Dendritic cell treated with granulocyte-macrophage colony-stimulating factor and Interleukin-4, amounts not matched to agents 40 ng/mL and 50 ng/mL, for 4 days (primary cell): Measurements from ENCODE around the gene TRIM25.

ENCODE experiments used
- H3K27ac Mint-ChIP-seq: one replicate; pipeline ENCODE4 v1.8.0; 2022; ENCODE audit warnings: mild to moderate bottlenecking, mixed read lengths
- H3K27me3 Mint-ChIP-seq: one replicate; pipeline ENCODE4 v1.8.0; 2022; ENCODE audit warnings: mild to moderate bottlenecking, mixed read lengths
- H3K36me3 Mint-ChIP-seq: one replicate; pipeline ENCODE4 v1.8.0; 2022; ENCODE audit warnings: low read depth, mixed read lengths
- H3K4me1 Mint-ChIP-seq: one replicate; pipeline ENCODE4 v1.8.0; 2022; ENCODE audit warnings: low read depth, mixed read lengths
- H3K4me3 Mint-ChIP-seq: one replicate; pipeline ENCODE4 v1.8.0; 2022; ENCODE audit warnings: mild to moderate bottlenecking, moderate library complexity, mixed read lengths
- H3K9me3 Mint-ChIP-seq: one replicate; pipeline ENCODE4 v1.8.0; 2022; ENCODE audit warnings: mixed read lengths
- intact Hi-C: fragments of 100-400 bp; cut with micrococcal nuclease; formaldehyde crosslinking; loops from one replicate; pipeline ENCODE4 v1.15.0; 2022

The TRIM25 gene

GRCh38 chr17:56935461-56935860, 21.6 kb upstream of the TRIM25 start:
- Mint-ChIP-seq H3K9me3 (no peaks in the 10 kb centered on the region), H3K27ac (no peak overlapping the region), H3K4me3 (no peak overlapping the region), H3K27me3 (no peaks in the 10 kb centered on the region), H3K36me3 (peaks cover 61% of the 10 kb centered on the region), H3K4me1 (peaks cover 5% of the 10 kb centered on the region)
- intact Hi-C loops, result loop anchor here (5.0 kb wide), 1 partner anchor 43 kb away; no protein-coding TSS in a partner anchor

GRCh38 chr17:56934280-56934679, 20.4 kb upstream of the TRIM25 start:
- peaks cover 5% of the 10 kb centered on the region for H3K4me1 Mint-ChIP-seq

GRCh38 chr17:56933868-56934267, 20.0 kb upstream of the TRIM25 start:
- no peaks in the 10 kb centered on the region for H3K9me3 Mint-ChIP-seq
- intact Hi-C loops, result no loop called here
- no peak overlapping the region for H3K27ac Mint-ChIP-seq
- H3K4me1 Mint-ChIP-seq, result peaks cover 5% of the 10 kb centered on the region
- H3K27me3 Mint-ChIP-seq, result no peaks in the 10 kb centered on the region
- peaks cover 49% of the 10 kb centered on the region for H3K36me3 Mint-ChIP-seq
- no peak overlapping the region for H3K4me3 Mint-ChIP-seq

More at GRCh38 chr17:56934280-56934679, 20.4 kb upstream of the TRIM25 start:
- no peak overlapping the region for H3K27ac Mint-ChIP-seq
- no peaks in the 10 kb centered on the region for H3K27me3 Mint-ChIP-seq
- H3K9me3 Mint-ChIP-seq, result no peaks in the 10 kb centered on the region
- H3K36me3 Mint-ChIP-seq, result peaks cover 50% of the 10 kb centered on the region
- H3K4me3 Mint-ChIP-seq, result no peak overlapping the region
- intact Hi-C loops, result no loop called here

GRCh38 chr17:56933151-56933745, 19.4 kb upstream of the TRIM25 start:
- intact Hi-C loops, result no loop called here
- no peaks in the 10 kb centered on the region for H3K27me3 Mint-ChIP-seq

GRCh38 chr17:56930739-56931337, 17.0 kb upstream of the TRIM25 start:
- Mint-ChIP-seq H3K27me3 (no peaks in the 10 kb centered on the region), H3K27ac (no peak overlapping the region), H3K9me3 (no peaks in the 10 kb centered on the region), H3K36me3 (peaks cover 18% of the 10 kb centered on the region), H3K4me1 (no peaks in the 10 kb centered on the region), H3K4me3 (no peak overlapping the region)
- intact Hi-C loops, result no loop called here

More at GRCh38 chr17:56933151-56933745, 19.4 kb upstream of the TRIM25 start:
- H3K4me1 Mint-ChIP-seq, result peaks cover 3% of the 10 kb centered on the region
- no peak overlapping the region for H3K4me3 Mint-ChIP-seq
- H3K36me3 Mint-ChIP-seq, result peaks cover 42% of the 10 kb centered on the region
- H3K27ac Mint-ChIP-seq, result no peak overlapping the region
- no peaks in the 10 kb centered on the region for H3K9me3 Mint-ChIP-seq

GRCh38 chr17:56929362-56929969, 15.6 kb upstream of the TRIM25 start:
- Mint-ChIP-seq H3K9me3 (no peaks in the 10 kb centered on the region), H3K27me3 (no peaks in the 10 kb centered on the region), H3K36me3 (peaks cover 14% of the 10 kb centered on the region), H3K27ac (no peak overlapping the region), H3K4me3 (no peak overlapping the region), H3K4me1 (no peaks in the 10 kb centered on the region)
- intact Hi-C loops, result no loop called here

- Mint-ChIP-seq H3K27me3 (no peaks in the 10 kb centered on the region), H3K9me3 (no peaks in the 10 kb centered on the region), H3K36me3 (peaks cover 6% of the 10 kb centered on the region), H3K4me3 (no peak overlapping the region), H3K27ac (no peak overlapping the region), H3K4me1 (no peaks in the 10 kb centered on the region)
- intact Hi-C loops, result no loop called here
Measured at GRCh38 chr17:56928586-56928985, 14.7 kb upstream of the TRIM25 start.

GRCh38 chr17:56926704-56927103, 12.9 kb upstream of the TRIM25 start:
- intact Hi-C loops, result no loop called here
- no peak overlapping the region for H3K4me3 Mint-ChIP-seq
- H3K9me3 Mint-ChIP-seq, result no peaks in the 10 kb centered on the region
- no peak overlapping the region for H3K27ac Mint-ChIP-seq
- no peaks in the 10 kb centered on the region for H3K36me3 Mint-ChIP-seq
- H3K27me3 Mint-ChIP-seq, result no peaks in the 10 kb centered on the region
- H3K4me1 Mint-ChIP-seq, result no peaks in the 10 kb centered on the region

GRCh38 chr17:56926270-56926669, 12.4 kb upstream of the TRIM25 start:
- Mint-ChIP-seq H3K27me3 (no peaks in the 10 kb centered on the region), H3K27ac (no peak overlapping the region), H3K4me3 (no peak overlapping the region), H3K36me3 (no peaks in the 10 kb centered on the region), H3K9me3 (no peaks in the 10 kb centered on the region), H3K4me1 (no peaks in the 10 kb centered on the region)
- intact Hi-C loops, result no loop called here

GRCh38 chr17:56925088-56925487, 11.2 kb upstream of the TRIM25 start:
- Mint-ChIP-seq H3K36me3 (no peaks in the 10 kb centered on the region), H3K27ac (no peak overlapping the region), H3K4me1 (no peaks in the 10 kb centered on the region), H3K4me3 (no peak overlapping the region), H3K27me3 (no peaks in the 10 kb centered on the region), H3K9me3 (no peaks in the 10 kb centered on the region)
- intact Hi-C loops, result no loop called here

GRCh38 chr17:56919717-56920116, 5.9 kb upstream of the TRIM25 start:
- Mint-ChIP-seq H3K4me3 (no peak overlapping the region), H3K27me3 (no peaks in the 10 kb centered on the region), H3K36me3 (peaks cover 4% of the 10 kb centered on the region), H3K9me3 (peaks cover 10% of the 10 kb centered on the region), H3K27ac (peak overlapping the region; percentile 39), H3K4me1 (peaks cover 33% of the 10 kb centered on the region)
- intact Hi-C loops, result no loop called here

- Mint-ChIP-seq H3K4me1 (peaks cover 37% of the 10 kb centered on the region), H3K27me3 (no peaks in the 10 kb centered on the region), H3K4me3 (no peak overlapping the region), H3K9me3 (peaks cover 10% of the 10 kb centered on the region), H3K36me3 (peaks cover 6% of the 10 kb centered on the region), H3K27ac (peak overlapping the region; percentile 39)
- intact Hi-C loops, result no loop called here
Measured at GRCh38 chr17:56918916-56919315, 5.1 kb upstream of the TRIM25 start.

GRCh38 chr17:56917559-56918296, 3.9 kb upstream of the TRIM25 start:
- Mint-ChIP-seq H3K36me3 (peaks cover 18% of the 10 kb centered on the region), H3K27ac (no peak overlapping the region), H3K4me1 (peaks cover 37% of the 10 kb centered on the region), H3K9me3 (peaks cover 10% of the 10 kb centered on the region), H3K27me3 (no peaks in the 10 kb centered on the region), H3K4me3 (no peak overlapping the region)
- intact Hi-C loops, result no loop called here
